ENCODE results near the gene ORC3.
A peak's percentile ranks its signal among the peaks of the same experiment; 100 is the strongest.

ORC3 gene

GRCh38 chr6:87589693-87590416 lies at the start of gene ORC3, which contains the start of gene RARS2:
Gene ORC3, plus strand, starts transcription at chr6:87590135. Its CDS starts 34 bp downstream, at chr6:87590169.
Gene RARS2, minus strand, starts transcription at chr6:87589987. Its CDS starts 30 bp downstream, at chr6:87589957.
- Histone ChIP-seq H3K36me3 (peaks cover 8% of the 10 kb centered on the region), H3K9me3 (no peaks in the 10 kb centered on the region), H3K27me3 (no peaks in the 10 kb centered on the region), H3K4me3 (ENCODE audit: low read depth in 1 of 2, low read length in 1 of 2) (peak within 1 kb of the TSS; percentile 83 to 93), H3K4me1 (ENCODE audit: control insufficient read depth in 1 of 2, insufficient read depth in 1 of 2, low read depth in 1 of 2, low read length in 1 of 2) (peaks cover 28 to 33% of the 10 kb centered on the region in 2 experiments), H3K27ac (peak within 1 kb of the TSS; percentile 87)
- peak; percentile 57 for TF ChIP-seq CTCF (IDR thresholded peaks at IDR 0.05)

GRCh38 chr6:87540539-87540938 lies 49.4 kb upstream of the ORC3 start:
- Histone ChIP-seq H3K36me3 (peaks cover 25% of the 10 kb centered on the region), H3K27ac (no peak overlapping the region), H3K27me3 (no peaks in the 10 kb centered on the region), H3K4me1 (ENCODE audit: control insufficient read depth in 1 of 2, insufficient read depth in 1 of 2, low read depth in 1 of 2, low read length in 1 of 2) (peaks cover 22 to 33% of the 10 kb centered on the region in 2 experiments), H3K9me3 (no peaks in the 10 kb centered on the region), H3K4me3 (ENCODE audit: low read depth in 1 of 2, low read length in 1 of 2) (no peak overlapping the region)
- TF ChIP-seq CTCF (IDR thresholded peaks at IDR 0.05) = no peak

DNA sequence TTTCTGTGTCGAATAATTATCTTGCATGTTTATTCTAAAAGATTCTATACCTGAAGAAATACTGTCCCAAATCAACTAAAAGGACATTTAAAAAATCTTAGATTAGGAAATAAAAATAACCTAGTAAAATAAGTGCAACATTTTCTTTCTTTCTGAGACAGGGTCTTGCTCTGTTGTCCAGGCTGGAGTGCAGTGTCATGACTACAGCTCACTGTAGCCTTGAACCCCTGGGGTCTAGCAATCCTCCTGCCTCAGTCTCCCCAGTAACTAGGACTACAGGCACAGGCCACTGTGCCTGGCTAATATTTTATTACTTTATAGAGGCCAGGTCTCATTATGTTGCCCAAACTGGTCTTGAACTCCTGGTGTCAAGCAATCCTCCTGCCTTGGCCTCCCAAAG lies 48.9 kb upstream of the ORC3 start:
- no peak overlapping the region for H3K27ac ChIP-seq
- H3K9me3 ChIP-seq = no peaks in the 10 kb centered on the region
- H3K27me3 ChIP-seq = no peaks in the 10 kb centered on the region
- no peak overlapping the region for H3K4me3 ChIP-seq (ENCODE audit: low read depth in 1 of 2, low read length in 1 of 2)
- H3K4me1 ChIP-seq (ENCODE audit: control insufficient read depth in 1 of 2, insufficient read depth in 1 of 2, low read depth in 1 of 2, low read length in 1 of 2) = peaks cover 22 to 33% of the 10 kb centered on the region in 2 experiments
- TF ChIP-seq CTCF (IDR thresholded peaks at IDR 0.05) = no peak
- peaks cover 25% of the 10 kb centered on the region for H3K36me3 ChIP-seq

DNA sequence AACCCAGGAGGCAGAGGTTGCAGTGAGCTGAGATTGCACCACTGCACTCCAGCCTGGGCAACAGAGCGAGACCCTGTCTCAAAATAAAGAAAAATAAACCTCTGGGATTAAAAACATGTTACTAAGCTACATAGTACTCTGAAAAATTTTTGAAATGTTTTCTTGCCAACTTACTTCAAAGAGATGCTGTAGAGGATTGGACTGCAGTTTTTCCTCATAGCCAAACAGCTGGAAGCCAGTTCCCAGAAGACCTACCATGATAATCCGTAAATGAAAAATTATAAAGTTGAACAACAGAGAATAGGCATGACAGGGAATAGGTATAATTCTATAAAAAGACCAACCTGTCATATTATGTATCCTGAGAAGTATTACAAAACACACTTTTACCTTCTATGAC lies 48.2 kb upstream of the ORC3 start:
- peaks cover 25% of the 10 kb centered on the region for H3K36me3 ChIP-seq

DNA sequence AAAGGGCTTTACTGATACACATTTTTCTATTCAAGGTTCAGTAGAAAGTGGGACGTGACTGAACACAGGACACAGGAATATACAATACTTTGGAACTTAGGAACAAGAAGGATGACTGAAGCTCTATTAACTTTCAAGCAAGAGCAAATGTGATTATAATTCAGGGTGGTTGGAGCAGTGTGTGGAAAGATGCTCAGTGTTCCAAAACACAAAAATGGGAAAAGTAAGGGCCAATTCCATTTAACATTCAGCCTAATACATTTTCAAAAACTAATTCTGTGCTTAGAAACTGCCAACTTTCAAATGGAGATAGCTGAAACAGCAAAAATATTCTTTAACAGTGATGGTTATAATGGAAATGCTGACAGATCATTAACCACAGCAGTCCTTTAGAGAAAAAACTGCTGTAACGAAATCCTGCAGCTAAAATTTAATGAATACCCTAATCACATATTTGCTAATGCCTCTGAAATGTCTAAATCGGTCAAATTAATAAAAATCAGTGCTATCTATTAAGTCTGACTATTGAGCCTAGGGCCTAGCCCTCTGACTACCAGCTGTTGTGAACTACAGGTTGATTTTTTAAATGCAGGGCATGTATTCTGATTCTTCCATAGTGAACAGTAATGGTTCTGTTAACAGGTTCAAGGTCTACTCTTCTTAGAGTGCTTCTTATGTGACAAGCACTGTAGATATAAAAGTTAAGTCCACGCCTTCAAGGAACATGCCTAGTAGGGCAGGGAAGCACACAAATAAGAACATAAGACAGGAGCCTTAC lies 46.0 kb upstream of the ORC3 start:
- H3K9me3 ChIP-seq = no peaks in the 10 kb centered on the region
- H3K27me3 ChIP-seq = no peaks in the 10 kb centered on the region
- H3K27ac ChIP-seq = no peak overlapping the region
- H3K4me1 ChIP-seq (ENCODE audit: control insufficient read depth in 1 of 2, insufficient read depth in 1 of 2, low read depth in 1 of 2, low read length in 1 of 2) = peaks cover 9 to 12% of the 10 kb centered on the region in 2 experiments
- H3K4me3 ChIP-seq (ENCODE audit: low read depth in 1 of 2, low read length in 1 of 2) = no peak overlapping the region
- H3K36me3 ChIP-seq = peaks cover 32% of the 10 kb centered on the region
- no peak for TF ChIP-seq CTCF (IDR thresholded peaks at IDR 0.05)

More for the DNA sequence above, 48.2 kb upstream of the ORC3 start:
- Histone ChIP-seq H3K9me3 (no peaks in the 10 kb centered on the region), H3K4me3 (ENCODE audit: low read depth in 1 of 2, low read length in 1 of 2) (no peak overlapping the region), H3K4me1 (ENCODE audit: control insufficient read depth in 1 of 2, insufficient read depth in 1 of 2, low read depth in 1 of 2, low read length in 1 of 2) (peaks cover 21 to 26% of the 10 kb centered on the region in 2 experiments), H3K27me3 (no peaks in the 10 kb centered on the region), H3K27ac (no peak overlapping the region)
- TF ChIP-seq CTCF (IDR thresholded peaks at IDR 0.05) = no peak
